GM10266 (cell line): ENCODE results near the gene STXBP5L.
"Not testable (repeated sequence)": the region's sequence is repeated elsewhere in the genome, so short reads cannot be mapped to it uniquely, and the experiment has no call there.

Source experiments
- DNase-seq: peaks from one replicate; pipeline ENCODE4 v3.0.0; 2012; ENCODE audit errors: extremely low spot score
- CTCF ChIP-seq: IDR thresholded peaks from 2 replicates; pipeline ENCODE4 v1.5.1; 2012; ENCODE audit warnings: mild to moderate bottlenecking, low read depth; ENCODE audit not compliant: control insufficient read depth, insufficient read depth; ENCODE audit errors: missing control alignments

STXBP5L gene

GRCh38 chr3:121431726-121432517 is 523.9 kb downstream of the STXBP5L start:
- no peak for TF ChIP-seq CTCF
- DNase-seq = peak; percentile 58

- DNase-seq = no peak
Measured at GRCh38 chr3:121436074-121436473, 528.1 kb downstream of the STXBP5L start.

GRCh38 chr3:121436641-121437040 is 528.6 kb downstream of the STXBP5L start:
- TF ChIP-seq CTCF = no peak

More at GRCh38 chr3:121436074-121436473, 528.1 kb downstream of the STXBP5L start:
- TF ChIP-seq CTCF = no peak

GRCh38 chr3:121443456-121443855 is 535.5 kb downstream of the STXBP5L start:
- no peak for TF ChIP-seq CTCF
- no peak for DNase-seq

More at GRCh38 chr3:121436641-121437040, 528.6 kb downstream of the STXBP5L start:
- no peak for DNase-seq

- DNase-seq = not testable (repeated sequence)
Measured at GRCh38 chr3:121451752-121452151, 543.7 kb downstream of the STXBP5L start.

- no peak for DNase-seq
- TF ChIP-seq CTCF = no peak
Measured at GRCh38 chr3:121462565-121462964, 554.6 kb downstream of the STXBP5L start.

- no peak for DNase-seq
- TF ChIP-seq CTCF = no peak
Measured at GRCh38 chr3:121463745-121464144, 555.7 kb downstream of the STXBP5L start.
